Breast epithelium (tissue), 3 donors: ENCODE data around the gene FXYD7.

Source experiments
- POLR2A ChIP-seq: fragments of 450-650 bp; IDR thresholded peaks from one replicate; pipeline ENCODE4 v1.6.1; 2016; ENCODE audit warnings: antibody characterized with exemption, mild to moderate bottlenecking, moderate library complexity
- POLR2AphosphoS5 ChIP-seq, 3 donors: sonication (generic); formaldehyde crosslinking; IDR thresholded peaks; one replicate each; pipeline ENCODE4 v1.6.1; 2017; ENCODE audit warnings: antibody characterized with exemption in 3 of 3
- TF ChIP-seq, protein P1 (sequence below), 3 donors: fragments of 450-650 bp; IDR thresholded peaks; one replicate each; pipeline ENCODE4 v1.5.1; 2016 to 2017; ENCODE audit warnings: antibody characterized with exemption in 3 of 3, mild to moderate bottlenecking in 3 of 3, moderate library complexity in 3 of 3

DNA sequence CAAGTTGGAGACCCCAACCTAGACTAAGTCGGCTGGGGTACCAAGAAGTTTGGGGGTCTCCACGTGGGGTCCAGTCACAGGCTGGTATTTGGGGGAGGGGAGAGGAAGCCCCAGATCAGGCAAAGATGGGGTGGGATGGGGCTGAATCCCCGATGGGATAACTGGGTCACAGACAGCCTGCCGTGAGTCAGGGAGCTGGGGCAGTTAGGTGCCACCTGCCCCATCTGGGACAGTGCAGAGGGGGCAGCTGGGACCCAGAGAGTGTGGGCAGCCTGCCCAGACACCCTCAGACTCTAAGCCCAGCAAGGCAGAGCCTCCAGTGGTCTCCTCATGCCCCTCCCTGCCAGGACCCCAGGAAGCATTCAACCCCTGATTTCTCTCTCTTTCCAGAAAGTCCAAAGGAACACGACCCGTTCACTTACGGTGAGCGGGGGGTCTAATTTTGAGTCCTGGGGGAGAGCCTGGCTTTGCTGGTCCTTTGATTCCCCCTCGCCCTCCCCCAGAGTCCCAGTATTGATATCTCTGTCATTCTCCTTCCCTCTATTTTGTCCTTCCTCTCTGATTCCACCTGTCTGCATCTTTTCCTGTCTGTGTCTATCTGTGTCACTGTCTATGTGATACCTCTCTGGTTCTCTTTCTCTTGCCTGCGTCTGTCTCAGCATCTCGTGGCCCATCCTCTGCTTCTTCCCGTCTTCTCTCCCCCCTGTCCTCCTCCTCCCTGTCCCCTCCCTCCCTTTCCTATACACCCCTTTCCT lies 2.7 kb upstream of the FXYD7 start:
- TF ChIP-seq, protein P1, sequence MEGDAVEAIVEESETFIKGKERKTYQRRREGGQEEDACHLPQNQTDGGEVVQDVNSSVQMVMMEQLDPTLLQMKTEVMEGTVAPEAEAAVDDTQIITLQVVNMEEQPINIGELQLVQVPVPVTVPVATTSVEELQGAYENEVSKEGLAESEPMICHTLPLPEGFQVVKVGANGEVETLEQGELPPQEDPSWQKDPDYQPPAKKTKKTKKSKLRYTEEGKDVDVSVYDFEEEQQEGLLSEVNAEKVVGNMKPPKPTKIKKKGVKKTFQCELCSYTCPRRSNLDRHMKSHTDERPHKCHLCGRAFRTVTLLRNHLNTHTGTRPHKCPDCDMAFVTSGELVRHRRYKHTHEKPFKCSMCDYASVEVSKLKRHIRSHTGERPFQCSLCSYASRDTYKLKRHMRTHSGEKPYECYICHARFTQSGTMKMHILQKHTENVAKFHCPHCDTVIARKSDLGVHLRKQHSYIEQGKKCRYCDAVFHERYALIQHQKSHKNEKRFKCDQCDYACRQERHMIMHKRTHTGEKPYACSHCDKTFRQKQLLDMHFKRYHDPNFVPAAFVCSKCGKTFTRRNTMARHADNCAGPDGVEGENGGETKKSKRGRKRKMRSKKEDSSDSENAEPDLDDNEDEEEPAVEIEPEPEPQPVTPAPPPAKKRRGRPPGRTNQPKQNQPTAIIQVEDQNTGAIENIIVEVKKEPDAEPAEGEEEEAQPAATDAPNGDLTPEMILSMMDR (IDR thresholded peaks at IDR 0.05) = no peak
- TF ChIP-seq POLR2AphosphoS5 (IDR thresholded peaks at IDR 0.05) (no peak), POLR2A (no peak)
